GM23338 (cell line): Measurements from ENCODE around the gene TNNT3. TPM values are rescaled to one million over a fixed set of nuclear protein-coding genes. Genes with fewer than 3 reads are reported as not detected.

Source experiments
- ATAC-seq: fragments of 200-7000 bp; cut with Tn5 transposase; 3 replicates; pipeline ENCODE4 v1.9.1; 2020
- DNase-seq: peaks from one replicate; pipeline ENCODE4 v3.0.0-alpha.2; 2015; ENCODE audit warnings: low spot score
- H2AFZ ChIP-seq: fragments of 200-600 bp; sonication (generic); 2 replicates; pipeline ENCODE4 v1.8.0; 2016; ENCODE audit warnings: antibody characterized with exemption, mild to moderate bottlenecking, moderate library complexity
- H3F3A ChIP-seq: fragments of 200-600 bp; sonication (generic); replicated peaks from 2 replicates; pipeline ENCODE4 v1.8.0; 2017; ENCODE audit warnings: antibody characterized with exemption, mixed run types, low read depth
- H3K27ac ChIP-seq: fragments of 200-600 bp; sonication (generic); 2 replicates; pipeline ENCODE4 v1.6.1; 2016; ENCODE audit warnings: low read depth
- H3K27me3 ChIP-seq: fragments of 200-600 bp; sonication (generic); 2 replicates; pipeline ENCODE4 v1.8.0; 2016; ENCODE audit warnings: mild to moderate bottlenecking, mixed run types, moderate library complexity; ENCODE audit not compliant: insufficient read depth
- H3K36me3 ChIP-seq: fragments of 200-600 bp; sonication (generic); 2 replicates; pipeline ENCODE4 v1.8.0; 2016; ENCODE audit warnings: mild to moderate bottlenecking; ENCODE audit not compliant: insufficient read depth
- H3K4me1 ChIP-seq: fragments of 200-600 bp; sonication (generic); 2 replicates; pipeline ENCODE4 v1.8.0; 2016; ENCODE audit warnings: mild to moderate bottlenecking, moderate library complexity; ENCODE audit not compliant: insufficient read depth
- H3K4me2 ChIP-seq: fragments of 200-600 bp; sonication (generic); 2 replicates; pipeline ENCODE4 v1.7.1; 2017; ENCODE audit warnings: mixed run types
- H3K4me3 ChIP-seq: fragments of 200-600 bp; sonication (generic); 2 replicates; pipeline ENCODE4 v1.6.1; 2016; ENCODE audit warnings: mixed run types
- H3K79me2 ChIP-seq: fragments of 200-600 bp; sonication (generic); replicated peaks from 2 replicates; pipeline ENCODE4 v1.8.0; 2017; ENCODE audit warnings: mild to moderate bottlenecking; ENCODE audit not compliant: insufficient read depth
- H3K9me2 ChIP-seq: fragments of 200-600 bp; sonication (generic); 2 replicates; pipeline ENCODE4 v1.8.0; 2017; ENCODE audit not compliant: insufficient read depth
- H4K20me1 ChIP-seq: fragments of 200-600 bp; sonication (generic); replicated peaks from 2 replicates; pipeline ENCODE4 v1.8.0; 2017; ENCODE audit warnings: mild to moderate bottlenecking; ENCODE audit not compliant: insufficient read depth
- H3K27ac Mint-ChIP-seq: 2 replicates; pipeline ENCODE4 v1.8.0; 2020; ENCODE audit warnings: inconsistent platforms, mild to moderate bottlenecking, moderate library complexity, mixed read lengths
- H3K27me3 Mint-ChIP-seq: 3 replicates; pipeline ENCODE4 v1.8.0; 2022; ENCODE audit warnings: low read depth, mild to moderate bottlenecking, moderate library complexity, mixed read lengths, inconsistent platforms; ENCODE audit not compliant: insufficient read depth, poor library complexity
- H3K36me3 Mint-ChIP-seq: 3 replicates; pipeline ENCODE4 v1.8.0; 2021; ENCODE audit warnings: low read depth, mild to moderate bottlenecking, inconsistent platforms, moderate library complexity, mixed read lengths
- H3K4me1 Mint-ChIP-seq: 3 replicates; pipeline ENCODE4 v1.8.0; 2020; ENCODE audit warnings: mild to moderate bottlenecking, inconsistent platforms, mixed read lengths
- H3K4me3 Mint-ChIP-seq: 3 replicates; pipeline ENCODE4 v1.8.0; 2021; ENCODE audit warnings: moderate library complexity, mild to moderate bottlenecking, inconsistent platforms, mixed read lengths
- H3K9me3 Mint-ChIP-seq: 3 replicates; pipeline ENCODE4 v1.8.0; 2020; ENCODE audit warnings: moderate library complexity, mild to moderate bottlenecking, inconsistent platforms, mixed read lengths
- EZH2 ChIP-seq: fragments of 200-600 bp; sonication (generic); IDR thresholded peaks from one replicate; pipeline ENCODE4 v1.8.0; 2017; ENCODE audit warnings: antibody characterized with exemption, mild to moderate bottlenecking, low read depth; ENCODE audit not compliant: unreplicated experiment
- EZH2phosphoT487 ChIP-seq: fragments of 200-600 bp; sonication (generic); IDR thresholded peaks from one replicate; pipeline ENCODE4 v1.8.1; 2018; ENCODE audit warnings: antibody characterized with exemption; ENCODE audit not compliant: unreplicated experiment
- NANOG ChIP-seq: IDR thresholded peaks from 2 replicates; pipeline ENCODE4 v1.6.1; 2016; ENCODE audit warnings: antibody characterized with exemption, borderline replicate concordance
- POLR2AphosphoS5 ChIP-seq: IDR thresholded peaks from 2 replicates; pipeline ENCODE4 v1.6.1; 2016; ENCODE audit warnings: antibody characterized with exemption, low read depth
- STAT1 ChIP-seq: IDR thresholded peaks from one replicate; pipeline ENCODE4 v1.6.1; 2016; ENCODE audit warnings: antibody characterized with exemption; ENCODE audit not compliant: unreplicated experiment
- ZNF114 ChIP-seq: fragments of 250-450 bp; sonication (Bioruptor Pico); IDR thresholded peaks from 2 replicates; pipeline ENCODE4 v1.5.0; 2020; ENCODE audit warnings: mild to moderate bottlenecking, moderate library complexity
- ZNF331 ChIP-seq: fragments of 250-450 bp; sonication (Bioruptor Pico); IDR thresholded peaks from 2 replicates; pipeline ENCODE4 v1.5.0; 2020; ENCODE audit warnings: low read depth, mild to moderate bottlenecking, moderate library complexity
- polyA plus RNA-seq: library from polyadenylated mRNA; unstranded; fragments of >200 nt; fragmentation: Nextera tagmentation; extraction: Ambion mirVana; gene quantifications from 2 replicates; pipeline ENCODE4 v1.2.1, GENCODE V29; 2016
- total RNA-seq: library from RNA; depleted of rRNA; stranded (reverse); fragments of >200 nt; shearing (Covaris generic); gene quantifications from 2 replicates; pipeline ENCODE4 v1.2.3, GENCODE V29; 2014
- TF ChIP-seq, protein P1 (sequence below): IDR thresholded peaks from 2 replicates; pipeline ENCODE4 v1.6.1; 2016; ENCODE audit warnings: antibody characterized with exemption
- TF ChIP-seq, protein P2 (sequence below), 2 experiments: fragments of 200-600 bp in 1 of 2; sonication (generic) in 1 of 2; conservative IDR thresholded peaks; 2 replicates each; pipeline versions ENCODE4 v1.5.1 to v1.6.1; 2016 to 2017; ENCODE audit warnings: antibody characterized with exemption in 2 of 2, low read depth in 2 of 2, mild to moderate bottlenecking in 2 of 2, moderate library complexity in 1 of 2

TNNT3 gene
- total and polyA plus RNA-seq, 2 experiments from 2014 or later = not detected

DNA sequence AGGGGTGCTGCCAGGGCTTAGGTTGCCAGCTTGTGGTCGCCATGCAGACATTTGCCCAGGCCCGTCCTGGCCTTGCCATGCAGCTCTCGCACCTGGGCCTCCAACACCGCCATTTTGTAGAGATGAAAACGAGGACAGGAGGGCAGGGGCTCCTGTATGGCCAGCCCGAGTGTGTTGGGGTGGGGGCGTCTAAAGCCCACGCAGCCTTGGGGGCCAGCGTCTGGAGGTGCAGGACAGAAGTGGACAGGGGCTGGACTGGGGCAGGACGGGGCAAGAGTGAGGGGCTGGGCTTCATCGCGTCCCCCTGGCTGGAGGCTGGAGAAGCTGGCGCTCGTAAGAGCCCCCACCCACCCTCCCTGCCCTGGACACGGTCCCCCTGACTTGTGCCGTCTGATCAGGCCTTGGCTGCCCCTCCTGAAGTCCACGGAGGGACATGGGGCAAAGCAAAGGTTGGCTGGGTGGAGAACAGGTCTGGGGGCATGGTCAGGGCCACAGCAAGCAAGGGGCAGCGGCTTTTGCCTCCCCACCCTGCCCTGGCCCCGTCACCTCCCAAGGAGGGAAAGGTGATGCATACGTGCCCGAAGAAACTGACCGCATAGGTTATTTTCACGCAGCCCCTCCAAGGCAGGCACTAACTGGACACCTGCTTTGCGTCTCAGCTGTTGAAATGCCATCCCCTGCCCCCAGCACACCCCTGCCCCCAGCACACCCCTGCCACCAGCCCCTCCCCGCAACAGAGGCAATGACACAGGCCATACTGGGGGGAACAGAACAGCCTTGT is 815 bp downstream of the TNNT3 start:
- Histone ChIP-seq H3K36me3 (no peaks in the 10 kb centered on the region), H3F3A (no peaks in the 10 kb centered on the region), H3K27ac (no peak overlapping the region), H3K27me3 (no peaks in the 10 kb centered on the region), H3K79me2 (no peaks in the 10 kb centered on the region), H2AFZ (no peak overlapping the region), H3K9me2 (no peaks in the 10 kb centered on the region), H3K4me2 (no peak overlapping the region), H4K20me1 (no peaks in the 10 kb centered on the region), H3K4me3 (no peak overlapping the region), H3K4me1 (no peaks in the 10 kb centered on the region)
- Mint-ChIP-seq H3K9me3 (no peaks in the 10 kb centered on the region), H3K4me3 (no peak overlapping the region), H3K36me3 (no peaks in the 10 kb centered on the region), H3K27me3 (no peaks in the 10 kb centered on the region), H3K27ac (no peak overlapping the region), H3K4me1 (no peaks in the 10 kb centered on the region)
- TF ChIP-seq EZH2phosphoT487 (no peak), POLR2AphosphoS5 (no peak)
- no peak for DNase-seq
- ATAC-seq = no peak

DNA sequence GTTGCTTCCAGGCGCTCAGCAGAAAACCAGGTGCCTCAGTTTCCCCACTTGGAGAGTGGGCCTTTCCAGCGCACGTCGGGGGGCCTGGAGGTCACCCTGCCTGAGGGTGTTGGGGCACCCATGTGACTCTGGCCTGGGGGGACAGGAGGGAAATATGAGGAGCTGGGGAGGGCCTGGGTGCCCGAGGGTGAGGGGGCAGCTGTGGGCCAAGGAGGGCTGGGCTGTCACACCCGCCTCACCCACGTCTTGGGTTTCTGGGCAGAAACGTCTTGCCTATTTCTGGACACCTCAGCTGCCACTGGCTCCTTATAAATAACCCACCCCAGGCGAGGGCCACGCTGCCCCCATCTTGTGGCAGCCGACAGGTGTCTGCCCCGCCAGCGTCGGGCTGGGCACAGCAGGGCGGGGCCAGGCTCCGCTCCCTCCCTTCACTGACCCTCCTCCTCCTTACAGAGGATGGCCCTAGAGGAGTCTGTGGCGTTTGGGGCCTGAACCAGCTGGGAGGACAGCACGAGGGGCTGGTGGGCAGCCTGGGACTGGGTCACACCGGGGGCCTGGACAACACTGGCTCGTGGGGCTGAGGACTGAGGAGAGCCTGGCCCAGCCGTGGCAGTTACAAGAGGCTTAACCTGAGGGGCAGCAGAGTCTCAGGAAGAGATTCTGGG is 1.5 kb downstream of the TNNT3 start:
- H3K9me3 Mint-ChIP-seq = no peaks in the 10 kb centered on the region
- no peaks in the 10 kb centered on the region for H3K36me3 Mint-ChIP-seq
- no peak overlapping the region for H3K27ac ChIP-seq

DNA sequence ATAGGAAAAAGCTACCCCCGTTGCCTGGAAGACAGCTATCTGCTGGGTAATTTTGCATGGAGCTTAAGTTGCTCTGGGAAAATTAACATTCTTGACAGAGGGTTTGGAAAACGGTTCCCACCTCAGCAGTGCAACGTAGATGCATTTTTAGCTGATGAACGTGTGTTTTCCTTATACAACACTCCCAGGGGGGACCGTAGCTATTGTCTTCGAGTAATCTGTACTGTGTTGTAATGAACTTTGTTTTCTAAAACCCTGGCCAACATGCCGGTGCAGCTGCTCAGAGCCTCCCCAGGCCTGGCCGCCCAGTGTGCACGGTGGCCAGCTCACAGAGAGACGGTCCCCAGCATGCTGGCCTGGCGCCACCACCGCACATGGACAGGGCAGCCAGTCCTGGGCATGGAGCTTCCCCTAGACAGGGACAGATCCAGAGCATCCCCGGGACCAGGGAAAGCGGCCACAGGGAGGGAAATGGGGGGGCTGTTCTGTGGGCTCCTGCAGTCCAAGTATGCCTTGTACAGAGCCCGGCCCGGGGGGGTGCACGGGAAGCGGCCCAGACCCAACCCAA is 2.2 kb downstream of the TNNT3 start:
- H3K27me3 ChIP-seq = no peaks in the 10 kb centered on the region
- Mint-ChIP-seq H3K9me3 (no peaks in the 10 kb centered on the region), H3K4me1 (no peaks in the 10 kb centered on the region), H3K4me3 (no peak overlapping the region), H3K27ac (no peak overlapping the region), H3K27me3 (peaks cover 2% of the 10 kb centered on the region), H3K36me3 (no peaks in the 10 kb centered on the region)
- DNase-seq (no peak), ATAC-seq (no peak)
- no peak overlapping the region for H2AFZ ChIP-seq
- H3K4me3 ChIP-seq = no peak overlapping the region
- H3K36me3 ChIP-seq = no peaks in the 10 kb centered on the region
- no peak overlapping the region for H3K4me2 ChIP-seq
- no peaks in the 10 kb centered on the region for H3F3A ChIP-seq
- H3K27ac ChIP-seq = no peak overlapping the region
- H4K20me1 ChIP-seq = no peaks in the 10 kb centered on the region
- no peaks in the 10 kb centered on the region for H3K4me1 ChIP-seq
- H3K79me2 ChIP-seq = no peaks in the 10 kb centered on the region
- no peaks in the 10 kb centered on the region for H3K9me2 ChIP-seq
- TF ChIP-seq STAT1 (no peak), POLR2AphosphoS5 (no peak), EZH2phosphoT487 (no peak)
- TF ChIP-seq, protein P1, sequence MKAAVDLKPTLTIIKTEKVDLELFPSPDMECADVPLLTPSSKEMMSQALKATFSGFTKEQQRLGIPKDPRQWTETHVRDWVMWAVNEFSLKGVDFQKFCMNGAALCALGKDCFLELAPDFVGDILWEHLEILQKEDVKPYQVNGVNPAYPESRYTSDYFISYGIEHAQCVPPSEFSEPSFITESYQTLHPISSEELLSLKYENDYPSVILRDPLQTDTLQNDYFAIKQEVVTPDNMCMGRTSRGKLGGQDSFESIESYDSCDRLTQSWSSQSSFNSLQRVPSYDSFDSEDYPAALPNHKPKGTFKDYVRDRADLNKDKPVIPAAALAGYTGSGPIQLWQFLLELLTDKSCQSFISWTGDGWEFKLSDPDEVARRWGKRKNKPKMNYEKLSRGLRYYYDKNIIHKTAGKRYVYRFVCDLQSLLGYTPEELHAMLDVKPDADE = no peak
- TF ChIP-seq, protein P2, sequence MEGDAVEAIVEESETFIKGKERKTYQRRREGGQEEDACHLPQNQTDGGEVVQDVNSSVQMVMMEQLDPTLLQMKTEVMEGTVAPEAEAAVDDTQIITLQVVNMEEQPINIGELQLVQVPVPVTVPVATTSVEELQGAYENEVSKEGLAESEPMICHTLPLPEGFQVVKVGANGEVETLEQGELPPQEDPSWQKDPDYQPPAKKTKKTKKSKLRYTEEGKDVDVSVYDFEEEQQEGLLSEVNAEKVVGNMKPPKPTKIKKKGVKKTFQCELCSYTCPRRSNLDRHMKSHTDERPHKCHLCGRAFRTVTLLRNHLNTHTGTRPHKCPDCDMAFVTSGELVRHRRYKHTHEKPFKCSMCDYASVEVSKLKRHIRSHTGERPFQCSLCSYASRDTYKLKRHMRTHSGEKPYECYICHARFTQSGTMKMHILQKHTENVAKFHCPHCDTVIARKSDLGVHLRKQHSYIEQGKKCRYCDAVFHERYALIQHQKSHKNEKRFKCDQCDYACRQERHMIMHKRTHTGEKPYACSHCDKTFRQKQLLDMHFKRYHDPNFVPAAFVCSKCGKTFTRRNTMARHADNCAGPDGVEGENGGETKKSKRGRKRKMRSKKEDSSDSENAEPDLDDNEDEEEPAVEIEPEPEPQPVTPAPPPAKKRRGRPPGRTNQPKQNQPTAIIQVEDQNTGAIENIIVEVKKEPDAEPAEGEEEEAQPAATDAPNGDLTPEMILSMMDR (conservative IDR thresholded peaks at IDR 0.05; ENCODE audit: low read depth in 2 of 2) = no peak

More for the DNA sequence above, 1.5 kb downstream of the TNNT3 start:
- no peaks in the 10 kb centered on the region for H3F3A ChIP-seq
- no peaks in the 10 kb centered on the region for H3K27me3 ChIP-seq
- no peaks in the 10 kb centered on the region for H3K4me1 Mint-ChIP-seq
- ATAC-seq (peak; percentile 9; the same call in 1 of the 3 replicates), DNase-seq (no peak)
- H2AFZ ChIP-seq = no peak overlapping the region
- H3K27me3 Mint-ChIP-seq = no peaks in the 10 kb centered on the region
- no peak overlapping the region for H3K4me2 ChIP-seq
- no peak overlapping the region for H3K4me3 Mint-ChIP-seq
- no peaks in the 10 kb centered on the region for H3K4me1 ChIP-seq
- no peak overlapping the region for H3K4me3 ChIP-seq
- no peaks in the 10 kb centered on the region for H3K36me3 ChIP-seq
- no peak for TF ChIP-seq ZNF114 (CRISPR knock-in tag)
- no peak for TF ChIP-seq EZH2
- TF ChIP-seq NANOG = no peak
- TF ChIP-seq ZNF331 (CRISPR knock-in tag) = no peak
- TF ChIP-seq, protein P2 (conservative IDR thresholded peaks at IDR 0.05; ENCODE audit: low read depth in 2 of 2) = no peak
- no peaks in the 10 kb centered on the region for H3K9me2 ChIP-seq
- no peaks in the 10 kb centered on the region for H4K20me1 ChIP-seq
- no peak overlapping the region for H3K27ac Mint-ChIP-seq
- no peaks in the 10 kb centered on the region for H3K79me2 ChIP-seq
